Measurements from ENCODE around the gene CIB4.

DNA sequence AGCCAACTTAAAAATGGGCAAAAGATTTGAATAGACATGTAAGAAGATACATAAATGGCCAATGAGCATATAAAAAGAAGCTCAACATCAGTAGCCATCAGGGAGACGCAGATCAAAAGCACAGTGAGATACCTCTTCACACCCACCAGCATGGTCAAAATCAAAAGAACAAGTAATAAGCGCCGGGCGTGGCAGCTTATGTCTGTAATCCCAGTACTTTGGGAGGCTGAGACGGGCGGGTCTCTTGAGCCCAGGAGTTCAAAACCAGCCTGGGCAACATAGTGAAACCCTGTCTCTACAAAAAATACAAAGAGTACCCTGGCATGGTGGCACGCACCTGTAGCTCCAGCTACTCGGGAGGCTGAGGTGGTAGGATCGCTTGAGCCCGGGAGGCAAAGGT, 4.6 kb upstream of the CIB4 start:
- TF ChIP-seq, protein P1, sequence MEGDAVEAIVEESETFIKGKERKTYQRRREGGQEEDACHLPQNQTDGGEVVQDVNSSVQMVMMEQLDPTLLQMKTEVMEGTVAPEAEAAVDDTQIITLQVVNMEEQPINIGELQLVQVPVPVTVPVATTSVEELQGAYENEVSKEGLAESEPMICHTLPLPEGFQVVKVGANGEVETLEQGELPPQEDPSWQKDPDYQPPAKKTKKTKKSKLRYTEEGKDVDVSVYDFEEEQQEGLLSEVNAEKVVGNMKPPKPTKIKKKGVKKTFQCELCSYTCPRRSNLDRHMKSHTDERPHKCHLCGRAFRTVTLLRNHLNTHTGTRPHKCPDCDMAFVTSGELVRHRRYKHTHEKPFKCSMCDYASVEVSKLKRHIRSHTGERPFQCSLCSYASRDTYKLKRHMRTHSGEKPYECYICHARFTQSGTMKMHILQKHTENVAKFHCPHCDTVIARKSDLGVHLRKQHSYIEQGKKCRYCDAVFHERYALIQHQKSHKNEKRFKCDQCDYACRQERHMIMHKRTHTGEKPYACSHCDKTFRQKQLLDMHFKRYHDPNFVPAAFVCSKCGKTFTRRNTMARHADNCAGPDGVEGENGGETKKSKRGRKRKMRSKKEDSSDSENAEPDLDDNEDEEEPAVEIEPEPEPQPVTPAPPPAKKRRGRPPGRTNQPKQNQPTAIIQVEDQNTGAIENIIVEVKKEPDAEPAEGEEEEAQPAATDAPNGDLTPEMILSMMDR (conservative IDR thresholded peaks at IDR 0.05): no peak
- TF ChIP-seq EZH2 (IDR thresholded peaks at IDR 0.05; ENCODE audit: low read depth): no peak

Measured in PC-9 (cell line).